K562 (cell line): ENCODE data around the gene HADHB. TPM values are rescaled to one million over a fixed set of nuclear protein-coding genes. Genes with fewer than 3 reads are reported as not detected.

ENCODE experiments used
- ARHGAP35 ChIP-seq: fragments of 450-650 bp; IDR thresholded peaks from 2 replicates; pipeline ENCODE4 v1.6.1; 2018; ENCODE audit not compliant: partially characterized antibody
- ARID1B ChIP-seq: fragments of 450-650 bp; IDR thresholded peaks from 2 replicates; pipeline ENCODE4 v1.6.1; 2016; ENCODE audit warnings: antibody characterized with exemption, mild to moderate bottlenecking, inconsistent platforms
- BHLHE40 ChIP-seq: IDR thresholded peaks from 2 replicates; pipeline ENCODE4 v1.6.1; 2011; ENCODE audit warnings: low read length, improper control_type of control experiment
- BRD4 ChIP-seq: fragments of 200-600 bp; sonication (generic); IDR thresholded peaks from 2 replicates; pipeline ENCODE4 v1.6.1; 2017; ENCODE audit warnings: inconsistent platforms
- CHD2 ChIP-seq: IDR thresholded peaks from 2 replicates; pipeline ENCODE4 v1.6.1; 2011; ENCODE audit warnings: low read depth, low read length
- CREB1 ChIP-seq, 2 experiments: sonication (generic) in 1 of 2; formaldehyde crosslinking in 1 of 2; IDR thresholded peaks; 2 replicates each; pipeline versions ENCODE4 v1.6.1 to v1.8.0; 2012 to 2022; ENCODE audit warnings: inconsistent platforms in 1 of 2, mild to moderate bottlenecking in 1 of 2, missing genetic modification reagents in 1 of 2, moderate library complexity in 1 of 2
- E2F3 ChIP-seq: fragments of 250-450 bp; sonication (Bioruptor Pico); IDR thresholded peaks from 2 replicates; pipeline ENCODE4 v1.4.0; 2020; ENCODE audit warnings: mild to moderate bottlenecking
- FOXA3 ChIP-seq, 2 experiments: fragments of 450-650 bp in 1 of 2; sonication (generic) in 1 of 2; formaldehyde crosslinking; IDR thresholded peaks in 1 of 2; conservative IDR thresholded peaks in 1 of 2; 2 replicates each; pipeline versions ENCODE4 v1.4.0 to v1.8.0; 2020 to 2022; ENCODE audit warnings: mild to moderate bottlenecking in 2 of 2, missing genetic modification reagents in 1 of 2
- FOXK1 ChIP-seq: sonication (generic); formaldehyde crosslinking; IDR thresholded peaks from 2 replicates; pipeline ENCODE4 v1.8.0; 2022; ENCODE audit warnings: missing genetic modification reagents, mild to moderate bottlenecking, borderline replicate concordance
- HMG20A ChIP-seq: fragments of 450-650 bp; formaldehyde crosslinking; conservative IDR thresholded peaks from 2 replicates; pipeline ENCODE4 v1.4.0; 2020; ENCODE audit warnings: mild to moderate bottlenecking, mixed read lengths
- HNRNPH1 ChIP-seq: fragments of 200-400 bp; formaldehyde crosslinking; optimal IDR thresholded peaks from 2 replicates; pipeline ENCODE3; 2017; ENCODE audit warnings: low read depth, mild to moderate bottlenecking, low read length, moderate library complexity
- MEF2D ChIP-seq: conservative IDR thresholded peaks from 2 replicates; pipeline ENCODE4 v1.6.1; 2016; ENCODE audit warnings: low read depth, missing genetic modification characterization, missing compliant biosample characterization
- MNT ChIP-seq, 2 experiments: fragments of 450-650 bp; conservative IDR thresholded peaks; 2 replicates each; pipeline ENCODE4 v1.6.1; 2017; ENCODE audit warnings: mild to moderate bottlenecking in 2 of 2, moderate library complexity in 2 of 2
- NCOA4 ChIP-seq: fragments of 450-650 bp; IDR thresholded peaks from 2 replicates; pipeline ENCODE4 v1.6.1; 2018; ENCODE audit warnings: mild to moderate bottlenecking; ENCODE audit not compliant: partially characterized antibody
- NFIC ChIP-seq: fragments of 450-650 bp; IDR thresholded peaks from 2 replicates; pipeline ENCODE4 v1.6.1; 2017; ENCODE audit warnings: mild to moderate bottlenecking, inconsistent platforms
- NFYB ChIP-seq: IDR thresholded peaks from 2 replicates; pipeline ENCODE4 v1.6.1; 2011; ENCODE audit warnings: mild to moderate bottlenecking, moderate library complexity; ENCODE audit not compliant: insufficient read length; ENCODE audit errors: extremely low read depth
- PPARD ChIP-seq: fragments of 250-450 bp; sonication (Bioruptor Pico); IDR thresholded peaks from 2 replicates; pipeline ENCODE4 v1.8.0; 2022; ENCODE audit warnings: inconsistent platforms, mild to moderate bottlenecking, moderate library complexity
- PURB ChIP-seq: sonication (generic); formaldehyde crosslinking; IDR thresholded peaks from 2 replicates; pipeline ENCODE4 v1.9.0; 2021; ENCODE audit warnings: low read depth, mild to moderate bottlenecking, missing genetic modification reagents
- RREB1 ChIP-seq: fragments of 250-450 bp; sonication (Bioruptor Pico); IDR thresholded peaks from 2 replicates; pipeline ENCODE4 v1.4.0; 2020
- SMARCC2 ChIP-seq: fragments of 450-650 bp; IDR thresholded peaks from 2 replicates; pipeline ENCODE4 v1.6.1; 2017; ENCODE audit warnings: antibody characterized with exemption, moderate library complexity, mild to moderate bottlenecking, low read depth
- SREBF1 ChIP-seq: fragments of 150-350 bp; IDR thresholded peaks from 2 replicates; pipeline ENCODE4 v1.6.1; 2014; ENCODE audit warnings: antibody characterized with exemption, low read depth, low read length, borderline replicate concordance
- STAT5B ChIP-seq: fragments of 250-450 bp; sonication (Bioruptor Pico); IDR thresholded peaks from 2 replicates; pipeline ENCODE4 v1.8.0; 2021; ENCODE audit warnings: mild to moderate bottlenecking, inconsistent platforms
- ZNF124 ChIP-seq: sonication (generic); formaldehyde crosslinking; IDR thresholded peaks from 2 replicates; pipeline ENCODE4 v1.8.1; 2022; ENCODE audit warnings: missing genetic modification reagents
- ZNF316 ChIP-seq: fragments of 450-650 bp; IDR thresholded peaks from 2 replicates; pipeline ENCODE4 v1.6.1; 2016
- ZNF668 ChIP-seq: fragments of 250-450 bp; sonication (Bioruptor Pico); IDR thresholded peaks from 2 replicates; pipeline ENCODE4 v1.8.0; 2022; ENCODE audit warnings: mild to moderate bottlenecking, inconsistent platforms
- polyA plus RNA-seq, 8 experiments: library from polyadenylated mRNA; depleted of rRNA in 4 of 8; stranded (reverse) in 5 of 8; unstranded in 3 of 8; fragments of >200 nt; fragmentation: Nextera tagmentation in 2 of 8; fragmentation: Illumina TruSeq in 1 of 8; extraction: Ambion mirVana in 2 of 8; extraction: Trizol in 1 of 8; gene quantifications; 2 replicates each; pipeline versions ENCODE4 v1.2.1 to v1.2.3, GENCODE V29; 2011 to 2014; ENCODE audit warnings: inconsistent platforms in 1 of 8, missing spikeins in 1 of 8
- total RNA-seq, 7 experiments: library from RNA; depleted of rRNA in 6 of 7; stranded (reverse); fragments of >200 nt in 6 of 7; fragmentation: Illumina TruSeq in 2 of 7; extraction: Trizol in 2 of 7; gene quantifications; 2 replicates each; pipeline versions ENCODE4 v1.2.1 to v1.2.3, GENCODE V29; 2011 to 2021; ENCODE audit warnings: low replicate concordance in 1 of 7

Gene HADHB
- total and polyA plus RNA-seq, 9 of the 15 experiments (the other 6 are each of a cell fraction or from before 2014, with no cell fraction given) = 67.3 to 199 (median 100) TPM

- no peak for TF ChIP-seq RREB1
- TF ChIP-seq ARHGAP35 = no peak
- no peak for TF ChIP-seq BRD4
- peak; percentile 51; the same call in 1 of the 2 replicates for TF ChIP-seq SMARCC2
- TF ChIP-seq FOXA3 (CRISPR knock-in tag; conservative IDR thresholded peaks at IDR 0.05 in 1 of 2, IDR thresholded peaks at IDR 0.05 in 1 of 2) = peak in 1 of 2 experiments; percentile 12; a peak in 1 of 4 replicates
- TF ChIP-seq CREB1 (IDR thresholded peaks at IDR 0.05) = no peak
- no peak for TF ChIP-seq CREB1 (CRISPR knock-in tag; IDR thresholded peaks at IDR 0.05)
- no peak for TF ChIP-seq CHD2
- TF ChIP-seq MNT (conservative IDR thresholded peaks at IDR 0.05) = no peak
- no peak for TF ChIP-seq E2F3 (CRISPR knock-in tag)
- no peak for TF ChIP-seq ZNF316
- no peak for TF ChIP-seq MEF2D
- peak; percentile 94 for TF ChIP-seq ARID1B
- no peak for TF ChIP-seq HMG20A
- TF ChIP-seq FOXK1 = no peak
- peak; percentile 54 for TF ChIP-seq NFIC
- no peak for TF ChIP-seq ZNF124 (CRISPR knock-in tag)
- TF ChIP-seq ZNF668 = no peak
- no peak for TF ChIP-seq HNRNPH1
- no peak for TF ChIP-seq NCOA4
- TF ChIP-seq PPARD (CRISPR knock-in tag) = no peak
- TF ChIP-seq PURB (CRISPR knock-in tag) = no peak
- TF ChIP-seq NFYB = no peak
- no peak for TF ChIP-seq BHLHE40
- TF ChIP-seq STAT5B = no peak
- TF ChIP-seq SREBF1 = no peak
Observed at GRCh38 chr2:26316845-26317244, 72.1 kb downstream of the HADHB start (continued).
